Measurements from ENCODE around the gene DCLRE1B. TPM values are rescaled to one million over a fixed set of nuclear protein-coding genes. Genes with fewer than 3 reads are reported as not detected.
A peak's percentile ranks its signal among the peaks of the same experiment; 100 is the strongest.

DCLRE1B gene
- total RNA-seq, 2 donors from 2014 or later: 12.6 to 22.0 TPM

DNA sequence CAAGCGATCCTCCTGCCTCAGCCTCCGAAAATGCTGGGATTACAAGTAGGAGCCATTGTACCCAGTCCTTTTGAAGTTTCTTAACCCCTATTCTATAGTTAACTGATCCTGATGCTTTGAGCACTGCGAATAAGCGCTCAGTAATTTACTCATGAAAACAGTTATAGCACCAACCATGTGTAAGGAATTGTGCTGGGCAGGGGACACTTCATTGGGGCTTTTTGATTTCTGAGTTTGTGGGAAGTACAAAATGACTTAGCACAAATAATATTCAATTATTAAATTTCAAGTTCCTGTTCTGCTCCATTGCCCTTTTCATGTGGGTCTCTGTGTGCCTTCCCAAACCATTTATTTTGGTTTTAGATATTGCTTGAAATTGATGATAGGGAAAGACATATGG, 17.8 kb downstream of the DCLRE1B start:
- Mint-ChIP-seq H3K27me3 (no peaks in the 10 kb centered on the region), H3K27ac (no peak overlapping the region)

DNA sequence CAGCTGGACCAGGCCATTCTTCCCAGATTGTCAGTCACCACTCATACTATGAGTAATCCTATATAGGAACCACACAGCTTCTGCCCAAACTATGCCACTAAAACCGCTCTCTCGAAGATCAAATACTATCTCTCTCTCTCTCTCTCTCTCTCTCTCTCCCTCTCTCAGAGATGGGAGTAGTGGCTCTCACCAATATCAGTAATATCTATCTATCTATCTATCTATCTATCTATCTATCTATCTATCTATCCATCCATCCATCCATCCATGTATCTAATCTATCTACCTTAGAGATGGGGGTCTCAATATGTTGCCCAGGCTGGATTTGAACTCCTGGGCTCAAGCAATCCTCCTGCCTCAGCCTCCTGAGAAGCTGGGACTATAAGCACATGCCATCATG, 19.3 kb downstream of the DCLRE1B start:
- Mint-ChIP-seq H3K4me3 (no peak overlapping the region), H3K9me3 (no peaks in the 10 kb centered on the region), H3K27ac (no peak overlapping the region), H3K36me3 (no peaks in the 10 kb centered on the region), H3K4me1 (ENCODE audit: low read depth in 2 of 2) (peaks cover 15% of the 10 kb centered on the region in 2 donors), H3K27me3 (no peaks in the 10 kb centered on the region)
- DNase-seq (ENCODE audit: low spot score) (no peak), ATAC-seq (no peak)

More for the DNA sequence above, 17.8 kb downstream of the DCLRE1B start:
- H3K4me1 Mint-ChIP-seq (ENCODE audit: low read depth in 2 of 2): peaks cover 4% of the 10 kb centered on the region in 2 donors
- no peaks in the 10 kb centered on the region for H3K36me3 Mint-ChIP-seq
- ATAC-seq (no peak), DNase-seq (ENCODE audit: low spot score) (no peak)
- H3K4me3 Mint-ChIP-seq: no peak overlapping the region
- H3K9me3 Mint-ChIP-seq: no peaks in the 10 kb centered on the region

DNA sequence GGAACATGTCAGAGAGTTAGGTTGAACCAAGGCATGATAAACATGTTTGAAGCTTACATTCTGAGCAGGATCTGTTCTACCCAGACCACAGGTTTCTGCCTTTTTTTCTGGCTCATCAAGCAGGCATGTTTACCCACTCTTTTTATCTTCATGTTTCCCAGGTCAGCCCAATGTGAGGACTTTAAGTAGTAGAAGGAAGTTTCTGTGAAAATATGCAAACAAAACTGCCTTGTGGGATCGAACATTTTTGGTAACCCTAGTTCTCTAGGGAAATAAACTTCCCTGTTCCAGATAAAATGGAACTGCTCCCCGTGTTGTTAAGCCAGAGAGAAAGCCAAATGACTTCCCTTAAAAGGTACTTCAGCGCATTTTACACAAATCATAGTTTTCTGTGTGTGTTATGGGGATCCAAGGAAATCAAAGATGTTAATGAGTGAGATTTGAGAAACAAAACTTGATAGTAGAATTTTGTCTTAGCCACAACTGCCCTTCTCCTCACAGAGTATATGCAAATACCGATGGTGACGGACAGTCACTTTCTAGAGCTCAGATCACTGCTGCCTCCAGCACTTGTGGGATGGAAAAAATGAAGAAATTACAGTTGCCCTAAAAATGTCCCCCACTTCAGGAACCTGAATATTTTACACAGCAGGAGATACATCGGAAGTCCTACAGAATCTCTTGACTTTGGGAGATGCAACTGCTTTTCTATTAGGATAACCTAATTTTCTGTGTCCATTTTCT, 23.2 kb downstream of the DCLRE1B start:
- ATAC-seq (no peak), DNase-seq (ENCODE audit: low spot score) (no peak)
- H3K36me3 Mint-ChIP-seq: peaks cover 8% of the 10 kb centered on the region
- peaks cover 45 to 46% of the 10 kb centered on the region in 2 donors for H3K4me1 Mint-ChIP-seq (ENCODE audit: low read depth in 2 of 2)
- H3K27me3 Mint-ChIP-seq: no peaks in the 10 kb centered on the region
- H3K9me3 Mint-ChIP-seq: no peaks in the 10 kb centered on the region
- H3K4me3 Mint-ChIP-seq: peak overlapping the region; percentile 92
- H3K27ac Mint-ChIP-seq: peak overlapping the region; percentile 82 to 98

DNA sequence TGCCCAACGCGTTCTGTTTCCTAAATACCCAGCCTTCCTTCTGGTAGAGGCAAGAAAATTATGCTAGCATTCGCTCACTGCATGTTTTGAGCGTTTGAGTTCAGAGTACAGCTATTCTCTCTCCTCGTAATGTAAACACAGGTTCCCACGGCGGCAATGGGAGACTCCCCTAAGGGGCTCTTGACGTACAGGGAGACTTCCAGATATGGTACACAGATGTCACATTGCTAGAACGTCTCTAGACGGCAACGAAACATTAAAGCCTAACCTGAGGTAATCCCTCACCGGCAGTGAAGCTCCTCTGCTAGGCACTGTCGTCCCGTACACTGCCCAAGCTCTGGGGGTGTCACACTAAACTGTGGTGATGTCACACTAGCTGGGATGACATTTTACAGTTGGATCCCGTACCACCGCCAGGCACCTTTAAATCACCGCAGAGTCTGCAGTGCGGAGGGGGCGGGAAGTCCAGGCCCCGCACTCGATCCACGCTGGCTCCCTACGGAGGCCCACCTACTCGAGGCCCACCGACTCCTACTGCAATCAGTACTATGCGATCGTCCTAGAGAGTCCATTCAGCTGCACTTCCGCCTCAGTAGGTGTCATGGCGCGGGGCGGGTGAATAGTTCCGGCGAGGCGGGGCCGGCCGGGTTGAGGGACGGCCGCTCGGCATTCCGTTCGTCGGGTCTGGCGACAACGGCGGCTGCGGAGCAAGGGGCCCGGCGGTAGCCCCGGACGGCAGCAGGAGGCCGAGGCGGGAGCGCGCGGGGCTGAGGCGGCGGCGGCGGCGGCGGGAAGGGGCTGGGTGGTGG, 24.0 kb downstream of the DCLRE1B start, which contains the start of gene HIPK1:
Gene HIPK1, plus strand, starts transcription at position 384 of the 809 bp plus-strand sequence.
- H3K27me3 Mint-ChIP-seq: no peaks in the 10 kb centered on the region
- H3K9me3 Mint-ChIP-seq: no peaks in the 10 kb centered on the region
- DNase-seq (ENCODE audit: low spot score) (peak; percentile 94), ATAC-seq (peak; percentile 88 to 89)
- peak within 1 kb of the TSS; percentile 82 to 98 for H3K27ac Mint-ChIP-seq
- peaks cover 53 to 54% of the 10 kb centered on the region in 2 donors for H3K4me1 Mint-ChIP-seq (ENCODE audit: low read depth in 2 of 2)
- peaks cover 14% of the 10 kb centered on the region for H3K36me3 Mint-ChIP-seq
- peak within 1 kb of the TSS; percentile 95 for H3K4me3 Mint-ChIP-seq

DNA sequence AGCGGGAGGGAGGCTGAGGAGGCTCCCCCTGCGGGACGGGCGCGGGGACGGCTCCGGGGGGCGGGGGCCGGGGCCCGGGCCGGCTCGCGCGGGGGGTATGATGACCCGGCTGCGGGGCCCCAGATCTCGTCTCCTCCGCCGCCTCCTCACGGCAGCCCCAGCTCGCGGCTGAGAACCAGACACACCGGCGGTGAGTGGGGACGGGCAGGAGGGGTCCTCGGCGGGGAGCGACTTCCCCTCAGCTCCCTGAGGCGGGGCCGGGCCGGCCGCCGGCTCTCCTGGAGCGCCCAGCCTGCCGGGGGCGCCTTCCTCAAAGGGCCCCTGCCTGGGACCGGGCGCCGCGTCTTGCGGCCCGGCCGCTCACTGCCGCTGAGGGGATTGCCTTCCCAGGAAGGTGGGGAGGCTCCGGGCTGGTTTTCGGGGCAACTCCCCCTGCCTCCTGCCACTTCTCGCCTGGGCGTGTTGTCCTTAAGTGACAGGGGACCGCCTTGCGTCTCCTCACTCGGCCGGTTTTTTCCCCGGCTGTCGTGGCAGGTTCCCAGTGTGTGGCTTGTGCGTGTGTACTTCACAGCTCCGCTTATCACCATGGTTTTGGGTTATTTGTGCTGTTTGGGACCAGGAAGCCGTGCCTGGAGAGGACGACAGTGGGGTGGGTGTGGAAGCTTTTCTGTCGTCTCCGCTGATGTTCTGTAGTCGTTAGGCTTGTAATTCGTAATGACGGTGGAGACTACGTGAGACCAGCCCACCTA, 24.8 kb downstream of the DCLRE1B start:
- DNase-seq (ENCODE audit: low spot score) (peak; percentile 87), ATAC-seq (peak; percentile 57 to 74)
- peak overlapping the region; percentile 82 to 98 for H3K27ac Mint-ChIP-seq
- H3K27me3 Mint-ChIP-seq: no peaks in the 10 kb centered on the region
- H3K9me3 Mint-ChIP-seq: no peaks in the 10 kb centered on the region
- H3K36me3 Mint-ChIP-seq: peaks cover 14% of the 10 kb centered on the region
- H3K4me1 Mint-ChIP-seq (ENCODE audit: low read depth in 2 of 2): peaks cover 57 to 58% of the 10 kb centered on the region in 2 donors
- peak overlapping the region; percentile 95 for H3K4me3 Mint-ChIP-seq

DNA sequence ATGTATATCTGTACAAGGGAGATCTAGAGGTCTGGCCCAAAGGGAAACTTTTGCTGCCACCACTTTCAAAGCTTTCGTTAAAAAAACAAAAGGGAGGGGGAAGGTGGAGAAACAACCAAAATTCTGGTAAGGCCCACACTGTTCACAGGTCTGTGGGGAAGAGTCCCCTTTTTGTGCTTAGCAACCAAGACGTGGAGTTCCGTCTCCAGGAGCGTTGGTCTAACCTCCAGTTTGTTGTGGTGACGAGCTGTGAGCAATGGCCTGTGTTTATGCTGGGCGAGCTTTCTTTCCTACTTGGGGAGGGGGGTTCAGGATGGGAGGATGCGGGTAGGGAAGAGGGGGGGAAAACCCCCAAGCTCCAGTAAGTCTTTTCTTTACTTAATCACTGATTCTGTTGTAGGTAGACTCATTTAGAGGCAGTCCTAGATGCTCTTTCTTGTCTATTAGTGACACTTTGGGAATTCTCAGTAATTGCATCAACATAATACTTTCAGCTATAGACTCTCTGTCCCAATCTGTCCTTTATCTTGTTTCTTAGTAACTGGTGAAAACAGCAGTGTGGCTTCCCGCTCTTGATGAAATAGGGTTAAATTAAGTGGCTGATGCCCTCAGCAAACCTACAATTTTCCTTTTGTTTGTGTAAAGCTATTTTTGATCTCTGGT, 25.5 kb downstream of the DCLRE1B start:
- Mint-ChIP-seq H3K27me3 (no peaks in the 10 kb centered on the region), H3K27ac (peak overlapping the region; percentile 82 to 97), H3K4me1 (ENCODE audit: low read depth in 2 of 2) (peaks cover 63% of the 10 kb centered on the region in 2 donors), H3K9me3 (no peaks in the 10 kb centered on the region), H3K4me3 (peak overlapping the region; percentile 95), H3K36me3 (peaks cover 14% of the 10 kb centered on the region)
- DNase-seq (ENCODE audit: low spot score): peak; percentile 82
- ATAC-seq: peak; percentile 72 to 77

DNA sequence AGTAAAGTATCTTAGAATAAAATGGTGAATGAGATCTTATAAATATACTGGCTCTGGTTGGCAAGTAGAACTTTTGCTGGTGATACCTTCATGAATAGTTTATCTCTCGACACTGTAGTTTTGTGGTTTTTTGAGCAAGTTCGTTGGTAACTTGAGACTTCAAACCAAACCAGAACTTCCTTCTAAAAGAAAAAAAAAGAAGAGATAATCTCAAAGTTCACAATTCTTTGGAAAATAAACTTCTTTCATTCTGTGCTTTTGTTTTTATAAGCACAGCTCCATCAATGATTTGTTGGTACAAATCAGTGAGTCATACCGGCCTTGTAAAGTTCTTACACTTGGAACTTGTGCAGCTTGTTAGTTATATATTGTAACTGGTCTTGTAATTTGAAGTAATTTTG, 26.3 kb downstream of the DCLRE1B start:
- peaks cover 66 to 69% of the 10 kb centered on the region in 2 donors for H3K4me1 Mint-ChIP-seq (ENCODE audit: low read depth in 2 of 2)
- peak overlapping the region; percentile 95 for H3K4me3 Mint-ChIP-seq
- peak overlapping the region; percentile 82 to 97 for H3K27ac Mint-ChIP-seq
- DNase-seq (ENCODE audit: low spot score): no peak
- no peaks in the 10 kb centered on the region for H3K9me3 Mint-ChIP-seq
- ATAC-seq: no peak
- peaks cover 14% of the 10 kb centered on the region for H3K36me3 Mint-ChIP-seq
- H3K27me3 Mint-ChIP-seq: no peaks in the 10 kb centered on the region

DNA sequence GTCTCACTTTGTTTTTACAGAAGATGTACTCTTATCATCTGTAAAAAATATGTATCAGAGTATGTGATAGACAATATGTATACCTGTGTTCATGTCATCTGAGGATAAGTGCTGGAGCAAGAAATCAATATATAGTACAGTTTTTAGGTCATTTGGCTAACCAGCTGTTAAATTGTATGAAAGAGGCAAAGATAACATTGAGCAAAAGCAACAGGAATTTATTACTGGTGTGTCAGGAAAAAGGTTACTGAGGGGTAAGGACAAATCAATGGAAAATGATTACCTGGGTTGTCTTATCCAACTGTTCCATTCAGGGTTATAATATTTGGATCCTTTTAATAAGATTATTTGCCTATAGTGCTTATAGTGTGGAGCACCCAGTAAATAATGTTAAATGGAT, 28.9 kb downstream of the DCLRE1B start:
- Mint-ChIP-seq H3K4me3 (peak overlapping the region; percentile 95), H3K36me3 (peaks cover 22% of the 10 kb centered on the region), H3K4me1 (ENCODE audit: low read depth in 2 of 2) (peaks cover 66 to 78% of the 10 kb centered on the region in 2 donors), H3K27ac (peak overlapping the region; percentile 82 to 97), H3K27me3 (no peaks in the 10 kb centered on the region), H3K9me3 (no peaks in the 10 kb centered on the region)
- ATAC-seq (no peak), DNase-seq (ENCODE audit: low spot score) (no peak)

DNA sequence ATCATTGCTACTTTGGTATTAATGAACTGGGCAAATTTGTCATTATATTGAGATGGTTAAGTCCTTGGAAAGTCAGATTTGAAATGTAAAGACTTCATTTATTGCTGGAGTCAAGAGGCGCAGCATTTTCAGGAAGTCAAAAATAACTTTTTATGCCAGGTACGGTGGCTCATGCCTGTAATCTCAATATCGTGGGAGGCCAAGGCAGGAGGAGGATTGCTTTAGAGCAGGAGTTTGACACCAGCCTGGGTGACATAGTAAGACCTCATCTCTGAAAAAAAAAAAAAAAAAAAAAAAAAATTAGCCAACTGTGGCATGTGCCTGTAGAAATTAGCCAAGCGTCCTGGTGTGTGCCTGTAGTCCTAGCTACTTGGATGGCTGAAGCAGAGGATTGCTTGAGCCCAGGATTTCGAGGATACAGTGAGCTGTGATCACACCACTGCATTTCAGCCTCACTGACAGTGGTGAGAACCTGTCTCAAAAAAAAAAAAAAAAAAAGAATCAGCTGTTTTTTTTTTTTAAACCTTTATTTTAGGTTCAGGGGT, 29.5 kb downstream of the DCLRE1B start:
- no peak for DNase-seq (ENCODE audit: low spot score)

DNA sequence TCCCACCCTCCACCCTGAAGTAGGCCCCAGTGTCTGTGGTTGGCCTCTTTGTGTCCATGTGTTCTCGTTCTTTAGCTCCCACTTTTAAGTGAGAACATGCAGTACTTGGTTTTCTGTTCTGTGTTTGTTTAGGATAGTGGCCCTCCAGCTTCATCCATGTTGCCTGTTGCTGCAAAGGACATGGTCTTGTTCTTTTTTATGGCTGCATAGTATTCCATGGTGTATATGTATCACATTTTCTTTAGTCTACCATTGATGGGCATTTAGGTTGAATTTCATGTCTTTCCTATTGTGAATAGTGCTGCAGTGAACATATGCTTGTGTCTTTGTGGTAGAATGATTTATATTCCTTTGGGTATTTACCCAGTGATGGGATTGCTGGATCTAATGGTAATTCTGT, 30.1 kb downstream of the DCLRE1B start:
- peaks cover 22% of the 10 kb centered on the region for H3K36me3 Mint-ChIP-seq
- DNase-seq (ENCODE audit: low spot score) (no peak), ATAC-seq (no peak)
- peak overlapping the region; percentile 90 to 94 for H3K27ac Mint-ChIP-seq
- peaks cover 74 to 87% of the 10 kb centered on the region in 2 donors for H3K4me1 Mint-ChIP-seq (ENCODE audit: low read depth in 2 of 2)
- H3K27me3 Mint-ChIP-seq: no peaks in the 10 kb centered on the region
- H3K9me3 Mint-ChIP-seq: no peaks in the 10 kb centered on the region
- peak overlapping the region; percentile 60 for H3K4me3 Mint-ChIP-seq

More for the DNA sequence above, 29.5 kb downstream of the DCLRE1B start:
- ATAC-seq: no peak
- H3K36me3 Mint-ChIP-seq: peaks cover 22% of the 10 kb centered on the region
- H3K4me3 Mint-ChIP-seq: peak overlapping the region; percentile 95
- H3K27ac Mint-ChIP-seq: peak overlapping the region; percentile 82 to 97
- H3K4me1 Mint-ChIP-seq (ENCODE audit: low read depth in 2 of 2): peaks cover 71 to 83% of the 10 kb centered on the region in 2 donors
- no peaks in the 10 kb centered on the region for H3K9me3 Mint-ChIP-seq
- no peaks in the 10 kb centered on the region for H3K27me3 Mint-ChIP-seq

DNA sequence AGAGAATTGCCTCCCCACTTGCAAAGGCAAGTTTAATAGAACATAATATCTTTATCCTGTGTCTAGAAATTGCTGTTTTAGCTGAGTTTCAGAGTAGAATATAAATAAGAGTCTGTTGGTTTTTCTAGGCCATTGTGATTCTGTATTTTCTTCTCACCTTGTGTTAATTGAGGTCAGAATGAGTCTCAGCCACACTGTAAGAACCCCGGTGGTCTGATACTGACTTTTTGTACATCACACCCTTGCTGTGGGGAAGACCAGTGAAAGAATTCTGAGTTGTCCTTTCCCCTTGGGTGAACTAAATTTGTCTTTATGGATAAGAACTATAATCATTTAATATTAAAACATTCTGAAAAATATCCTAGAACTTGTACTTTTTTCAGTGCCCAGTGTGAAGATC, 30.8 kb downstream of the DCLRE1B start:
- H3K4me1 Mint-ChIP-seq (ENCODE audit: low read depth in 2 of 2): peaks cover 74 to 87% of the 10 kb centered on the region in 2 donors
- peak overlapping the region; percentile 60 for H3K4me3 Mint-ChIP-seq
- H3K9me3 Mint-ChIP-seq: no peaks in the 10 kb centered on the region
- peak; percentile 54 to 72 for ATAC-seq
- DNase-seq (ENCODE audit: low spot score): no peak
- no peaks in the 10 kb centered on the region for H3K27me3 Mint-ChIP-seq
- peak overlapping the region; percentile 90 to 94 for H3K27ac Mint-ChIP-seq
- peaks cover 28% of the 10 kb centered on the region for H3K36me3 Mint-ChIP-seq

DNA sequence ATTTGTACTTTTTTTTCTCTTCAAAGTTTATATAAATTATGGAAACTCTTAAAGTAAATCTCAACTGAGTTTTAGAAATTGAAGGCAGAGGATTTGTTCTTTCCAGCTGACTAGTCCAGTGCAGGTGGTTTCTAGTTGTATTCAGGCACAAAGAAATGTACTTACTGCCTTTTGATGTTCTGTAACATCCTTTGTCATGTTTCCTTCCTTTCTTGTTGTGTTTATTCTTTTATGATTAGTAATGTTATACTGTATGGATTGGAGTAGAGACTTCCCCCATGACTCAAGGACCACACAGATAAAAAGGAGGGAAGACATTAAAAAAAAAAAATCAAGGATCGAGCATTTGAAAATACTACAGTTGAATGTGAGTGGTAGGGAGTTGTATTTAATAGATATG, 32.0 kb downstream of the DCLRE1B start:
- H3K27ac Mint-ChIP-seq: peak overlapping the region; percentile 90 to 94
- peaks cover 67 to 81% of the 10 kb centered on the region in 2 donors for H3K4me1 Mint-ChIP-seq (ENCODE audit: low read depth in 2 of 2)
- no peaks in the 10 kb centered on the region for H3K9me3 Mint-ChIP-seq
- no peak for DNase-seq (ENCODE audit: low spot score)
- H3K27me3 Mint-ChIP-seq: no peaks in the 10 kb centered on the region
- no peak for ATAC-seq
- H3K4me3 Mint-ChIP-seq: peak overlapping the region; percentile 82
- peaks cover 31% of the 10 kb centered on the region for H3K36me3 Mint-ChIP-seq

DNA sequence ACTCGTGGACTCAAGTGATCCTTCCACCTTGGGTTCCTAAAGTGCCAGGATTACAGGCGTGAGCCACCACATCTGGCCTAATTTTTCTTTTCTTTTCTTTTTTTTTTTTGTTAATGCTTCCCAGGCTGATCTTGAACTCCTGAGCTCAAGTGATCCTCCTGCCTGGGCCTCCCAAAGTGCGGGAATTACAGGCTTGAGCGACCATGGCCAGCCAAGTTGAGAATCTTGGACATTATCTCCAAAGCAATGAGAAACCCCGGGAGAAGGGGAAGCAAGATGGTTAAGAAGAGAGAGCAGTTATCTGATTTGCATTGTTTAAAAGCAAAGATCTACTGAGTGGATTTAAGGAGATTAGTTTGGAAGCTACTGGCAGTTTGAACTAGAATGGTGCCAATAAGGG, 33.1 kb downstream of the DCLRE1B start:
- Mint-ChIP-seq H3K4me3 (peak overlapping the region; percentile 82), H3K36me3 (peaks cover 27% of the 10 kb centered on the region), H3K4me1 (ENCODE audit: low read depth in 2 of 2) (peaks cover 65 to 76% of the 10 kb centered on the region in 2 donors), H3K27ac (peak overlapping the region; percentile 90 to 94), H3K27me3 (no peaks in the 10 kb centered on the region), H3K9me3 (no peaks in the 10 kb centered on the region)
- ATAC-seq (no peak), DNase-seq (ENCODE audit: low spot score) (no peak)

Data from natural killer cell treated with Interleukin-12 subunit alpha and Interleukin-12 subunit beta and Interleukin-15 and Interleukin-18, amount 100 ng/mL, for 72 hours (primary cell).